ENCODE results near the gene RGS7BP. TPM values are rescaled to one million over a fixed set of nuclear protein-coding genes. Genes with fewer than 3 reads are reported as not detected.

RGS7BP gene
- total RNA-seq, 1 experiment from 2014 or later: not detected

DNA sequence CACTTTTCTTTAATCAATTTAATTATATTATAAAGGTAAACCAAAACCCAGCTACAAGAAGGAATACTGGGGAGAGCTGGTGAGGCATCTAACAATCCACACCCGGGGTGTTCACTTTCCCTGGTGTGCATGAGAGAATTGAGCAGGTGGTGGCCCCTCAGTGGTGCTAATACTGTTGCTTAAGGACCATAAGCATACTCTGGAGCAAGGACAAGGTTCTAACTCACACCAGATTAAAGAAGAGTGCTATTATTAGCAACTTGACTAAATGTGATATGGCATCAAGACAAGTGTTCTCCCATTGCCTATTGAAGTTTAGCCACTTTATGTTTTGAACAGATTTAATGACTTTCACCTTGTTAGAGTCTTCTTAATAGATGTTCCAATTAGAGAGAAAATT is 8.8 kb downstream of the RGS7BP start:
- no peak overlapping the region for H2AFZ ChIP-seq (ENCODE audit: low read depth, low read length, poor library complexity, severe bottlenecking)
- ChIA-PET RAD21 (ENCODE audit: low non-redundant PET in 1 of 2, low total read pairs in 2 of 2, uncharacterized antibody in 2 of 2, unreplicated experiment in 2 of 2) (no interaction called here), CTCF (no interaction called here), POLR2A (no interaction called here)
- no peaks in the 10 kb centered on the region for H3K9me3 ChIP-seq (ENCODE audit: control insufficient read depth in 1 of 2, insufficient read depth in 1 of 2, low read depth in 1 of 2, low read length in 2 of 2)
- H3K27me3 ChIP-seq (ENCODE audit: insufficient read depth, low read length): peaks cover 4% of the 10 kb centered on the region; the same call in 1 of the 2 replicates
- no peak for ATAC-seq
- no peak overlapping the region for H3K4me2 ChIP-seq (ENCODE audit: low read length)
- intact Hi-C loops (cut with micrococcal nuclease): no loop called here
- H3K9ac ChIP-seq (ENCODE audit: low read length): no peak overlapping the region
- BruUV-seq (replicated peaks): no TSS peak
- no peak overlapping the region for H3K27ac ChIP-seq (ENCODE audit: low read depth, low read length)
- no peak overlapping the region for H3K4me3 ChIP-seq (replicated peaks in 1 of 2; ENCODE audit: low read depth in 1 of 2, low read length in 2 of 2)
- no peaks in the 10 kb centered on the region for H3K4me1 ChIP-seq (ENCODE audit: control insufficient read depth in 1 of 2, insufficient read depth in 2 of 2, low read length in 2 of 2)
- no peaks in the 10 kb centered on the region for H3K79me2 ChIP-seq (ENCODE audit: insufficient read depth, low read length)
- TF ChIP-seq, protein P1, sequence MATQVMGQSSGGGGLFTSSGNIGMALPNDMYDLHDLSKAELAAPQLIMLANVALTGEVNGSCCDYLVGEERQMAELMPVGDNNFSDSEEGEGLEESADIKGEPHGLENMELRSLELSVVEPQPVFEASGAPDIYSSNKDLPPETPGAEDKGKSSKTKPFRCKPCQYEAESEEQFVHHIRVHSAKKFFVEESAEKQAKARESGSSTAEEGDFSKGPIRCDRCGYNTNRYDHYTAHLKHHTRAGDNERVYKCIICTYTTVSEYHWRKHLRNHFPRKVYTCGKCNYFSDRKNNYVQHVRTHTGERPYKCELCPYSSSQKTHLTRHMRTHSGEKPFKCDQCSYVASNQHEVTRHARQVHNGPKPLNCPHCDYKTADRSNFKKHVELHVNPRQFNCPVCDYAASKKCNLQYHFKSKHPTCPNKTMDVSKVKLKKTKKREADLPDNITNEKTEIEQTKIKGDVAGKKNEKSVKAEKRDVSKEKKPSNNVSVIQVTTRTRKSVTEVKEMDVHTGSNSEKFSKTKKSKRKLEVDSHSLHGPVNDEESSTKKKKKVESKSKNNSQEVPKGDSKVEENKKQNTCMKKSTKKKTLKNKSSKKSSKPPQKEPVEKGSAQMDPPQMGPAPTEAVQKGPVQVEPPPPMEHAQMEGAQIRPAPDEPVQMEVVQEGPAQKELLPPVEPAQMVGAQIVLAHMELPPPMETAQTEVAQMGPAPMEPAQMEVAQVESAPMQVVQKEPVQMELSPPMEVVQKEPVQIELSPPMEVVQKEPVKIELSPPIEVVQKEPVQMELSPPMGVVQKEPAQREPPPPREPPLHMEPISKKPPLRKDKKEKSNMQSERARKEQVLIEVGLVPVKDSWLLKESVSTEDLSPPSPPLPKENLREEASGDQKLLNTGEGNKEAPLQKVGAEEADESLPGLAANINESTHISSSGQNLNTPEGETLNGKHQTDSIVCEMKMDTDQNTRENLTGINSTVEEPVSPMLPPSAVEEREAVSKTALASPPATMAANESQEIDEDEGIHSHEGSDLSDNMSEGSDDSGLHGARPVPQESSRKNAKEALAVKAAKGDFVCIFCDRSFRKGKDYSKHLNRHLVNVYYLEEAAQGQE (IDR thresholded peaks at IDR 0.05; ENCODE audit: low read depth): no peak
- no peak for TF ChIP-seq YY1 (IDR thresholded peaks at IDR 0.05; ENCODE audit: extremely low read depth, insufficient replicate concordance, low read depth, low read length)
- TF ChIP-seq EZH2 (IDR thresholded peaks at IDR 0.05): no peak
- no peaks in the 10 kb centered on the region for H3K9me2 ChIP-seq (ENCODE audit: insufficient read depth)
- no peaks in the 10 kb centered on the region for H3K36me3 ChIP-seq (ENCODE audit: control insufficient read depth in 1 of 2, insufficient read depth in 2 of 2, low read length in 2 of 2)
- H4K20me1 ChIP-seq (ENCODE audit: insufficient read depth): no peaks in the 10 kb centered on the region
- no peak for DNase-seq (ENCODE audit: low read depth, low spot score)

DNA sequence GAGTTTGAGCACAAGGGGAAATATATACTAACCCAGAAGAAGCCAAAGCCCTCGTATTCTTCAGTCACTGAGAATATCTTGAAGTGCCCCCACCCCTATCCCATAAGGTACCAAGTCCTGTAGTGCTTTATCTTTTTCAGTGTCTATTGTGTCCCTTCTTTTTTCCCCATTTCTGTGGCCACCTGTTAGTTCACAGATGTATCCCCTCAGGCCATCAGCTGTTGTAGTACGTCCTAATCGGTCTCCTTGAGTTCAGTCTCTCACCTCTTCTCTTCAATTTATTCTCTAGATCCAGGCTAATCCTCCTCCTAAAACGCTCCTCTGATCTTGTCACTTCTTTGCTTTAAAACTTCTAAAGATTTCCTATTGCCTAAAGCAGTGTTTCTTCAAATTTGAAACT is 10.4 kb downstream of the RGS7BP start:
- Histone ChIP-seq H3K79me2 (ENCODE audit: insufficient read depth, low read length) (no peaks in the 10 kb centered on the region), H3K4me1 (ENCODE audit: control insufficient read depth in 1 of 2, insufficient read depth in 2 of 2, low read length in 2 of 2) (no peaks in the 10 kb centered on the region), H3K27ac (ENCODE audit: low read depth, low read length) (no peak overlapping the region), H2AFZ (ENCODE audit: low read depth, low read length, poor library complexity, severe bottlenecking) (no peak overlapping the region), H3K4me3 (replicated peaks in 1 of 2; ENCODE audit: low read depth in 1 of 2, low read length in 2 of 2) (no peak overlapping the region), H3K9me2 (ENCODE audit: insufficient read depth) (no peaks in the 10 kb centered on the region), H3K4me2 (ENCODE audit: low read length) (no peak overlapping the region), H3K9me3 (ENCODE audit: control insufficient read depth in 1 of 2, insufficient read depth in 1 of 2, low read depth in 1 of 2, low read length in 2 of 2) (no peaks in the 10 kb centered on the region), H3K9ac (ENCODE audit: low read length) (no peak overlapping the region), H3K36me3 (ENCODE audit: control insufficient read depth in 1 of 2, insufficient read depth in 2 of 2, low read length in 2 of 2) (no peaks in the 10 kb centered on the region), H3K27me3 (ENCODE audit: insufficient read depth, low read length) (peaks cover 4% of the 10 kb centered on the region; the same call in 1 of the 2 replicates), H4K20me1 (ENCODE audit: insufficient read depth) (no peaks in the 10 kb centered on the region)
- intact Hi-C loops (cut with micrococcal nuclease): no loop called here
- no peak for ATAC-seq
- ChIA-PET CTCF (no interaction called here), RAD21 (ENCODE audit: low non-redundant PET in 1 of 2, low total read pairs in 2 of 2, uncharacterized antibody in 2 of 2, unreplicated experiment in 2 of 2) (no interaction called here), POLR2A (no interaction called here)
- BruUV-seq (replicated peaks): no TSS peak
- TF ChIP-seq RAD21 (IDR thresholded peaks at IDR 0.05; ENCODE audit: low read depth) (no peak), JUND (IDR thresholded peaks at IDR 0.05) (no peak), POLR2A (IDR thresholded peaks at IDR 0.05; ENCODE audit: borderline replicate concordance, extremely low read depth, insufficient read depth, insufficient read length) (no peak), SP1 (IDR thresholded peaks at IDR 0.05; ENCODE audit: low read depth) (no peak), TCF7L2 (IDR thresholded peaks at IDR 0.05; ENCODE audit: borderline replicate concordance, extremely low read depth, insufficient read depth, insufficient read length) (no peak), FOSL1 (IDR thresholded peaks at IDR 0.05; ENCODE audit: low read depth) (no peak), EGR1 (IDR thresholded peaks at IDR 0.05; ENCODE audit: low read depth) (no peak), ZNF274 (IDR thresholded peaks at IDR 0.05; ENCODE audit: low read depth, low read length) (no peak)
- DNase-seq (ENCODE audit: low read depth, low spot score): no peak
